Activated B cell treated with CpG ODN at 0.5 μM for 24 hours (primary cell): ENCODE data around the gene SEC61B. TPM values are rescaled to one million over a fixed set of nuclear protein-coding genes. Genes with fewer than 3 reads are reported as not detected.

Source experiments
- ATAC-seq: fragments of 200-7000 bp; cut with Tn5 transposase; one replicate; pipeline ENCODE4 v1.10.0; 2021; ENCODE audit warnings: low read depth, mild to moderate bottlenecking, moderate library complexity
- CTCF ChIA-PET: fragments of 350-600 bp; sonication (Branson Sonifier 250); formaldehyde crosslinking; loops from one replicate; lab custom pipeline; 2021; ENCODE audit warnings: antibody characterized with exemption; lab: Charles Lee
- POLR2A ChIA-PET: fragments of 350-600 bp; sonication (Branson Sonifier 250); formaldehyde crosslinking; loops from one replicate; lab custom pipeline; 2021; ENCODE audit warnings: antibody characterized with exemption; lab: Charles Lee
- DNase-seq: peaks from one replicate; pipeline ENCODE4 v3.0.0; 2022
- H3K27ac Mint-ChIP-seq: one replicate; pipeline ENCODE4 v1.8.0; 2020; ENCODE audit warnings: mixed read lengths
- H3K27me3 Mint-ChIP-seq: one replicate; pipeline ENCODE4 v1.8.0; 2021; ENCODE audit warnings: mixed read lengths
- H3K36me3 Mint-ChIP-seq: one replicate; pipeline ENCODE4 v1.8.0; 2021; ENCODE audit warnings: low read depth, mixed read lengths
- H3K4me1 Mint-ChIP-seq: one replicate; pipeline ENCODE4 v1.8.0; 2021; ENCODE audit warnings: mixed read lengths
- H3K4me3 Mint-ChIP-seq: one replicate; pipeline ENCODE4 v1.8.0; 2020; ENCODE audit warnings: mild to moderate bottlenecking, mixed read lengths
- H3K9me3 Mint-ChIP-seq: one replicate; pipeline ENCODE4 v1.8.0; 2020; ENCODE audit warnings: mixed read lengths
- intact Hi-C: fragments of 100-400 bp; cut with micrococcal nuclease; formaldehyde crosslinking; loops from one replicate; pipeline ENCODE4 v1.15.1; 2024
- total RNA-seq: library from RNA; stranded (reverse); gene quantifications from 2 replicates; pipeline ENCODE4 v1.2.3, GENCODE V29; 2022
- TF ChIP-seq, protein P1 (sequence below): fragments of 200-600 bp; IDR thresholded peaks from one replicate; pipeline ENCODE4 v1.8.0; 2022; ENCODE audit warnings: antibody characterized with exemption, mild to moderate bottlenecking

Gene SEC61B
- total RNA-seq, 1 donor from 2014 or later = 200 TPM

DNA sequence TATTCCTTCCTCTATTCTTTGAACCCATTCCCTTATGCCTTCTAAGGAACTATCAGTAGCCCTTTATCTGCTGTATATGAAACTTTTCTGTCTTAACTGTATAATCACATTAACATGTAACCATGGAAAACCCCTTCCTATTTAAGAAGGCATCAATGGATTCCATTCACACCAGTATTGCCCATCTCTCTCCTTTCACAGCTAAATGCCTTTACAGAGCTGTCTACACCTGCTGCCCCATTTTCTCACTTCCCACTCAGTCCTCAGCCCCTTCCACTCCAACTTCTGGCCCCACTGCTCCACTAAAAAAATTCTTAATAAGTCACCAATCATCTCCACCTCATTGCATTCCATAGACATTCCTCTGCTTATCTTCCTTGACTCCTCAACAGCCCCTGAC is 50.8 kb downstream of the SEC61B start:
- no peak for DNase-seq
- Mint-ChIP-seq H3K9me3 (no peaks in the 10 kb centered on the region), H3K4me3 (no peak overlapping the region), H3K36me3 (no peaks in the 10 kb centered on the region), H3K27me3 (no peaks in the 10 kb centered on the region), H3K27ac (no peak overlapping the region), H3K4me1 (no peaks in the 10 kb centered on the region)
- TF ChIP-seq, protein P1, sequence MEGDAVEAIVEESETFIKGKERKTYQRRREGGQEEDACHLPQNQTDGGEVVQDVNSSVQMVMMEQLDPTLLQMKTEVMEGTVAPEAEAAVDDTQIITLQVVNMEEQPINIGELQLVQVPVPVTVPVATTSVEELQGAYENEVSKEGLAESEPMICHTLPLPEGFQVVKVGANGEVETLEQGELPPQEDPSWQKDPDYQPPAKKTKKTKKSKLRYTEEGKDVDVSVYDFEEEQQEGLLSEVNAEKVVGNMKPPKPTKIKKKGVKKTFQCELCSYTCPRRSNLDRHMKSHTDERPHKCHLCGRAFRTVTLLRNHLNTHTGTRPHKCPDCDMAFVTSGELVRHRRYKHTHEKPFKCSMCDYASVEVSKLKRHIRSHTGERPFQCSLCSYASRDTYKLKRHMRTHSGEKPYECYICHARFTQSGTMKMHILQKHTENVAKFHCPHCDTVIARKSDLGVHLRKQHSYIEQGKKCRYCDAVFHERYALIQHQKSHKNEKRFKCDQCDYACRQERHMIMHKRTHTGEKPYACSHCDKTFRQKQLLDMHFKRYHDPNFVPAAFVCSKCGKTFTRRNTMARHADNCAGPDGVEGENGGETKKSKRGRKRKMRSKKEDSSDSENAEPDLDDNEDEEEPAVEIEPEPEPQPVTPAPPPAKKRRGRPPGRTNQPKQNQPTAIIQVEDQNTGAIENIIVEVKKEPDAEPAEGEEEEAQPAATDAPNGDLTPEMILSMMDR = no peak
- CTCF ChIA-PET = interaction anchor here (1.5 kb wide), 1 partner anchor 552 kb away, joined by 3 read pairs; no protein-coding TSS in a partner anchor
- intact Hi-C loops = no loop called here
- ATAC-seq = no peak
- POLR2A ChIA-PET = no interaction called here

DNA sequence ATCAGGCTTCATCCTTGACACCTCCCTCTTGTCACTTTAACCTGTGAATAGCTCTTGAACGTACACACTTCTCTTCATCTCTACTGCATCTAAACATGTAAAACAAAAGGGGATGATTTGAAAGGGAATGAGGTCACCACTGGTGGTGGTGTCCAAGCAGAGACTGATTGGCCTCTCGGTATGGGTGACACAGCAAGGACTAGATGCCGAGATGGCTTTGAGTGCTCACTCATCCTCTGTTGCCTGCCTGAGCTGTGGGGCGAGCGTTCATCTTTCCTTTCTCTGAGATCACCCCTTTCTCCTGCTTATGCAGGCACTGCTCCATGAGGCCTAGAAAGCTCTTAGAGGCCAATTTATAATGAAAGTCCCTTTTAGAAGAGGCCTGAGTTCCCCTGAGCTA is 51.9 kb downstream of the SEC61B start:
- Mint-ChIP-seq H3K27me3 (no peaks in the 10 kb centered on the region), H3K27ac (no peak overlapping the region), H3K9me3 (no peaks in the 10 kb centered on the region), H3K36me3 (no peaks in the 10 kb centered on the region), H3K4me3 (no peak overlapping the region), H3K4me1 (no peaks in the 10 kb centered on the region)
- ATAC-seq (no peak), DNase-seq (no peak)
- CTCF ChIA-PET = interaction anchor here (1.5 kb wide), 1 partner anchor 551 kb away, joined by 3 read pairs; no protein-coding TSS in a partner anchor
- POLR2A ChIA-PET = interaction anchor here (0.7 kb wide), 1 partner anchor 547 kb away, joined by 3 read pairs; no protein-coding TSS in a partner anchor
- TF ChIP-seq, protein P1 = no peak
- intact Hi-C loops = no loop called here

DNA sequence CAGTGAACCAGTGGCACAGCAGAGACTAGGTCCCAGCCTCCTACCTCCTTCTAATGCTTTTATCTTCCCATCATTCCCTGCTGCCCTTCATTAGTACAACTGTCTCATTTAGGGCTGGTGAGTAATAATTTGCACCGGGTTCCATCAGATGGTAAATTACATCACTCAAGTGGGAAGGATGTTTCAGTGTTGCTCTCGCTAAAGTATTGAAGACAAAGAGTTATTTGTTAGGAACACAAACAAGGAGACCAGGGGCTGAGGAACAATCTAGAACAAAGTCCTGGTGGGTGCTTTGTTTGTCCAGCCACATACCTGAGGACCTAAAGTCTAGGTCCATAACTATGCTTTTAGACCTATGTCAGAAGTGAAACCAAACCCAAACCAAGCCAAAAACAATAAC is 52.4 kb downstream of the SEC61B start:
- CTCF ChIA-PET = no interaction called here
- Mint-ChIP-seq H3K9me3 (no peaks in the 10 kb centered on the region), H3K27ac (no peak overlapping the region), H3K4me1 (no peaks in the 10 kb centered on the region), H3K4me3 (no peak overlapping the region), H3K36me3 (no peaks in the 10 kb centered on the region), H3K27me3 (no peaks in the 10 kb centered on the region)
- POLR2A ChIA-PET = interaction anchor here (0.7 kb wide), 1 partner anchor 546 kb away, joined by 3 read pairs; no protein-coding TSS in a partner anchor
- intact Hi-C loops = no loop called here
- DNase-seq (no peak), ATAC-seq (no peak)
- TF ChIP-seq, protein P1 = no peak

Other genes with a start within 250 kb of the SEC61B start
- gene TGFBR1, start 117.2 kb upstream of the SEC61B start, total RNA-seq = 53.5 and 65.3 TPM in 2 replicates
- 51.9 and 54.4 TPM in 2 replicates for gene ALG2, start 340 bp upstream of the SEC61B start, total RNA-seq